ENCODE data around the gene MBTPS1. TPM values are rescaled to one million over a fixed set of nuclear protein-coding genes. Genes with fewer than 3 reads are reported as not detected.
"Not testable (repeated sequence)": the region's sequence is repeated elsewhere in the genome, so short reads cannot be mapped to it uniquely, and the experiment has no call there.

Gene MBTPS1
- total and polyA plus RNA-seq, 2 donors from 2014 or later: 45.5 to 91.7 TPM

- no peak for FAIRE-seq
- no peak overlapping the region for H3K27ac ChIP-seq (ENCODE audit: low read depth in 2 of 2, low read length in 2 of 2)
- no peaks in the 10 kb centered on the region for H3K9me3 ChIP-seq (ENCODE audit: control insufficient read depth in 2 of 3, insufficient read depth in 1 of 3, low read length in 3 of 3)
- intact Hi-C loops (cut with DNase I): no loop called here
- no peak for DNase-seq
- H3K9ac ChIP-seq (ENCODE audit: low read length in 3 of 3): no peak overlapping the region
- peaks cover 0 to 8% (median 5%) of the 10 kb centered on the region in 3 donors for H3K4me1 ChIP-seq (ENCODE audit: control insufficient read depth in 2 of 3, insufficient read depth in 2 of 3, low read depth in 1 of 3, low read length in 3 of 3)
- no peak overlapping the region for H3K4me3 ChIP-seq (ENCODE audit: low read length in 3 of 3)
- no peaks in the 10 kb centered on the region for H3K27me3 ChIP-seq (ENCODE audit: control insufficient read depth, insufficient read depth, low read length)
- no peak for TF ChIP-seq CTCF (IDR thresholded peaks at IDR 0.05; ENCODE audit: borderline replicate concordance, extremely low read depth, insufficient read depth)
- H3K36me3 ChIP-seq (ENCODE audit: control insufficient read depth in 2 of 3, insufficient read depth in 3 of 3, low read length in 3 of 3): peaks cover 4 to 6% (median 6%) of the 10 kb centered on the region in 3 donors
Observed at GRCh38 chr16:84120023-84120422, 3.3 kb upstream of the MBTPS1 start.

- no peak for FAIRE-seq
Observed at GRCh38 chr16:84119368-84119767, 2.6 kb upstream of the MBTPS1 start.

GRCh38 chr16:84118315-84118714 lies 1.6 kb upstream of the MBTPS1 start:
- H3K27me3 ChIP-seq (ENCODE audit: control insufficient read depth, insufficient read depth, low read length); H3K9ac ChIP-seq (ENCODE audit: low read length in 3 of 3); intact Hi-C loops (cut with DNase I); H3K9me3 ChIP-seq (ENCODE audit: control insufficient read depth in 2 of 3, insufficient read depth in 1 of 3, low read length in 3 of 3); DNase-seq; H3K27ac ChIP-seq (ENCODE audit: low read depth in 2 of 2, low read length in 2 of 2); H3K4me3 ChIP-seq (ENCODE audit: low read length in 3 of 3); H3K36me3 ChIP-seq (ENCODE audit: control insufficient read depth in 2 of 3, insufficient read depth in 3 of 3, low read length in 3 of 3); H3K4me1 ChIP-seq (ENCODE audit: control insufficient read depth in 2 of 3, insufficient read depth in 2 of 3, low read depth in 1 of 3, low read length in 3 of 3); FAIRE-seq: not testable (repeated sequence)

More at GRCh38 chr16:84119368-84119767, 2.6 kb upstream of the MBTPS1 start:
- no peak overlapping the region for H3K4me3 ChIP-seq (ENCODE audit: low read length in 3 of 3)
- no peak overlapping the region for H3K27ac ChIP-seq (ENCODE audit: low read depth in 2 of 2, low read length in 2 of 2)
- peaks cover 3 to 5% (median 4%) of the 10 kb centered on the region in 3 donors for H3K36me3 ChIP-seq (ENCODE audit: control insufficient read depth in 2 of 3, insufficient read depth in 3 of 3, low read length in 3 of 3)
- intact Hi-C loops (cut with DNase I): no loop called here
- H3K4me1 ChIP-seq (ENCODE audit: control insufficient read depth in 2 of 3, insufficient read depth in 2 of 3, low read depth in 1 of 3, low read length in 3 of 3): peaks cover 0 to 8% (median 5%) of the 10 kb centered on the region in 3 donors
- no peak for DNase-seq
- TF ChIP-seq CTCF (IDR thresholded peaks at IDR 0.05; ENCODE audit: borderline replicate concordance, extremely low read depth, insufficient read depth): no peak
- no peaks in the 10 kb centered on the region for H3K27me3 ChIP-seq (ENCODE audit: control insufficient read depth, insufficient read depth, low read length)
- no peak overlapping the region for H3K9ac ChIP-seq (ENCODE audit: low read length in 3 of 3)
- no peaks in the 10 kb centered on the region for H3K9me3 ChIP-seq (ENCODE audit: control insufficient read depth in 2 of 3, insufficient read depth in 1 of 3, low read length in 3 of 3)

GRCh38 chr16:84117494-84117843 lies 727 bp upstream of the MBTPS1 start:
- Histone ChIP-seq H3K9me3 (ENCODE audit: control insufficient read depth in 2 of 3, insufficient read depth in 1 of 3, low read length in 3 of 3) (no peaks in the 10 kb centered on the region), H3K27ac (ENCODE audit: low read depth in 2 of 2, low read length in 2 of 2) (no peak overlapping the region), H3K36me3 (ENCODE audit: control insufficient read depth in 2 of 3, insufficient read depth in 3 of 3, low read length in 3 of 3) (no peaks in the 10 kb centered on the region), H3K4me3 (ENCODE audit: low read length in 3 of 3) (peak overlapping the region; percentile 67 to 87 (median 68)), H3K9ac (ENCODE audit: low read length in 3 of 3) (peak overlapping the region; percentile 30 to 74 (median 41)), H3K4me1 (ENCODE audit: control insufficient read depth in 2 of 3, insufficient read depth in 2 of 3, low read depth in 1 of 3, low read length in 3 of 3) (peaks cover 0 to 8% (median 5%) of the 10 kb centered on the region in 3 donors), H3K27me3 (ENCODE audit: control insufficient read depth, insufficient read depth, low read length) (no peaks in the 10 kb centered on the region)
- FAIRE-seq (no peak), DNase-seq (peak in 4 of 5 donors; percentile 59 to 79 (median 74))
- TF ChIP-seq CTCF (IDR thresholded peaks at IDR 0.05; ENCODE audit: borderline replicate concordance, extremely low read depth, insufficient read depth): no peak
- intact Hi-C loops (cut with DNase I): no loop called here

Data from kidney (tissue), 14 donors.